Measurements from ENCODE around the gene SELP. TPM values are rescaled to one million over a fixed set of nuclear protein-coding genes. Genes with fewer than 3 reads are reported as not detected.

The SELP gene
- total and polyA plus RNA-seq, 7 donors = 1.1 to 3.9 (median 1.3) TPM

DNA sequence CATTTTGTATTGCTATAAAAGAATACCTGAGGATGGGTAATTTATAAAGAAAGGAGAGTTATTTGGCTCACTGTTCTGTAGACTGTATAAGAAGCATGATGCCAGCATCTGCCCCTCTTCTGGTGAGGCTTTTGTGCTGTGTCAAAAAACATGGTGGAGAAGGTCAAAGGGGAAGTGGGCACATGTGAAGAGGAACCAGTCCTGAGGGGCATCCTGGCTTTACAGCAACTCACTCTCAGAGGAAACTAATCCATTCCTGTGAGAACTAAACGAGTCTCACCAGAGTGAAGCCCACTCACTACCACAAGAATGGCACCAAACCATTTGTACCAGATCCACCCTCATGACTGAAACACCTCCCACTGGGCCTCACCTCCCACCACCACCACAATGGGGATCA, 18.8 kb upstream of the SELP start:
- Histone ChIP-seq H3K36me3 (ENCODE audit: insufficient read depth in 1 of 2, low read depth in 1 of 2) (no peaks in the 10 kb centered on the region), H3K27ac (no peak overlapping the region), H3K27me3 (ENCODE audit: insufficient read depth in 3 of 3, low read length in 2 of 3) (no peaks in the 10 kb centered on the region), H3K9me3 (no peaks in the 10 kb centered on the region), H3K4me3 (no peak overlapping the region), H3K4me1 (no peaks in the 10 kb centered on the region)
- intact Hi-C loops (cut with DNase I) = no loop called here
- 50 to 62% (median 51%) methylated on average over 1 of the region's 1 CpG for WGBS, 3 donors
- TF ChIP-seq, protein P1, sequence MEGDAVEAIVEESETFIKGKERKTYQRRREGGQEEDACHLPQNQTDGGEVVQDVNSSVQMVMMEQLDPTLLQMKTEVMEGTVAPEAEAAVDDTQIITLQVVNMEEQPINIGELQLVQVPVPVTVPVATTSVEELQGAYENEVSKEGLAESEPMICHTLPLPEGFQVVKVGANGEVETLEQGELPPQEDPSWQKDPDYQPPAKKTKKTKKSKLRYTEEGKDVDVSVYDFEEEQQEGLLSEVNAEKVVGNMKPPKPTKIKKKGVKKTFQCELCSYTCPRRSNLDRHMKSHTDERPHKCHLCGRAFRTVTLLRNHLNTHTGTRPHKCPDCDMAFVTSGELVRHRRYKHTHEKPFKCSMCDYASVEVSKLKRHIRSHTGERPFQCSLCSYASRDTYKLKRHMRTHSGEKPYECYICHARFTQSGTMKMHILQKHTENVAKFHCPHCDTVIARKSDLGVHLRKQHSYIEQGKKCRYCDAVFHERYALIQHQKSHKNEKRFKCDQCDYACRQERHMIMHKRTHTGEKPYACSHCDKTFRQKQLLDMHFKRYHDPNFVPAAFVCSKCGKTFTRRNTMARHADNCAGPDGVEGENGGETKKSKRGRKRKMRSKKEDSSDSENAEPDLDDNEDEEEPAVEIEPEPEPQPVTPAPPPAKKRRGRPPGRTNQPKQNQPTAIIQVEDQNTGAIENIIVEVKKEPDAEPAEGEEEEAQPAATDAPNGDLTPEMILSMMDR (IDR thresholded peaks at IDR 0.05) = no peak
- ATAC-seq (no peak), DNase-seq (no peak)

DNA sequence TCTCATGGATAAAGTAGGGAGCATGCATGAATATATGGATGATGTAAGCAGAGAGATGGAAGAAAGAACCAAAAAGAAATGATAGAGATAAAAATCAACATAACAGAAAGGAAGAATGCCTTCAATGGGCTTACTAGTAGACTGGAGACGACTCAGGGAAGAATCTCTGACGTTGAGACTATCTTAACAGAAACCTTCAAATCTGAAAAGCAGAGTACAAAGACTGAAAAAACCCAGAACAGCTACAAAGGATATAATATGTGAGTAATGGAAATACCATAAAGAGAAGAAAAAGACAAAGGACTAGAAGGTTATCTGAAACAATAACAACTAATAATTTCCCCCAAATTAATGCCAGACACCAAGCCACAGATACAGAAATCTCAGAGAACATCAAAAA, 18.3 kb upstream of the SELP start:
- TF ChIP-seq, protein P1 (IDR thresholded peaks at IDR 0.05) = no peak
- 62 to 90% (median 69%) methylated on average over 2 of the region's 2 CpGs for WGBS, 3 donors
- ATAC-seq (no peak), DNase-seq (no peak)
- H3K4me1 ChIP-seq = no peaks in the 10 kb centered on the region
- H3K27me3 ChIP-seq (ENCODE audit: insufficient read depth in 3 of 3, low read length in 2 of 3) = no peaks in the 10 kb centered on the region
- no peaks in the 10 kb centered on the region for H3K9me3 ChIP-seq
- H3K4me3 ChIP-seq = no peak overlapping the region
- H3K36me3 ChIP-seq (ENCODE audit: insufficient read depth in 1 of 2, low read depth in 1 of 2) = no peaks in the 10 kb centered on the region
- intact Hi-C loops (cut with DNase I) = no loop called here
- no peak overlapping the region for H3K27ac ChIP-seq

DNA sequence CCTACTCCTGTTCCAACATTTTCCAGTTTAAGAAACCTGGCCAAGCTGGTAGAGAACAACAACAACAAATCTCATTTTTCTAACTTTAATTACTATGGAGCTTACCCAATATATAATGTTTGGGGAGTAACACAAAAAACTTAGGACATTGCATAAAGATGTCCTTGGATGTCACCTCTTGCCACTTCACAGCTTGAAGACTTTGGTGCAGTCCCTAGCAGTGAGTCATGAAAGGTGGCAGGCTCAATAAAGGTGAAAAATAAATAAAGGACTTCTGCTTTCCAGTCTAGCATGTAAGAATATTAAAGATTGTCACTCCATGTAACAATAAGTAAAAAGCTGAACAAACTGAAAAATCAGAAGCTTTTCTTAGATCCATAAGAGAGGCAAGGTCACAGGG, 17.6 kb upstream of the SELP start:
- H3K36me3 ChIP-seq (ENCODE audit: insufficient read depth in 1 of 2, low read depth in 1 of 2) = no peaks in the 10 kb centered on the region
- H3K27ac ChIP-seq = no peak overlapping the region
- TF ChIP-seq, protein P1 (IDR thresholded peaks at IDR 0.05) = no peak
- H3K4me3 ChIP-seq = no peak overlapping the region
- intact Hi-C loops (cut with DNase I) = no loop called here
- no peaks in the 10 kb centered on the region for H3K9me3 ChIP-seq
- DNase-seq = no peak
- ATAC-seq = no peak
- no peaks in the 10 kb centered on the region for H3K27me3 ChIP-seq (ENCODE audit: insufficient read depth in 3 of 3, low read length in 2 of 3)
- H3K4me1 ChIP-seq = no peaks in the 10 kb centered on the region

DNA sequence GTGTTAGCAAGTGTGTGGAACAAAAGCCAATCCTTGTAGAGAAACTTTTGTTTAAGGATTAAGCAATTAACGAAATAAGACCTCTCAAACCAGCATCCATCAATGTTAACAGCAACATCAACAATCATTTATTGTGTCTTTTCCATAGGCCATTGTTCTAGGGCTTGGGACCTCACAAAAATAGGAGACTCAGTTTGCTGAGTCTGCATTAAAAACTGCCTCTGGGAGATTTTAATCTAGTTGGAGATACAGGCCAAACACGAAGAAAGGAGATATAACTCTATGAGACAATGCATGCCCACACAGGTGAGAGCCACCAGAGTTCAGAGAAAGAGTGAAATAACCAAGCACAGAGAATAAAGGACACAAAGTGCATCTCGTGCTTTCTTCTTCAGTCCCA, 14.4 kb upstream of the SELP start:
- no peak for ATAC-seq
- DNase-seq = no peak
- Histone ChIP-seq H3K9me3 (no peaks in the 10 kb centered on the region), H3K27me3 (ENCODE audit: insufficient read depth in 3 of 3, low read length in 2 of 3) (peaks cover 0 to 3% (median 0%) of the 10 kb centered on the region in 3 donors), H3K4me3 (no peak overlapping the region), H3K36me3 (ENCODE audit: insufficient read depth in 1 of 2, low read depth in 1 of 2) (no peaks in the 10 kb centered on the region), H3K4me1 (no peaks in the 10 kb centered on the region), H3K27ac (no peak overlapping the region)
- 61 to 78% (median 68%) methylated on average over 3 of the region's 3 CpGs for WGBS, 3 donors
- TF ChIP-seq, protein P1 (IDR thresholded peaks at IDR 0.05) = no peak
- intact Hi-C loops (cut with DNase I) = no loop called here

DNA sequence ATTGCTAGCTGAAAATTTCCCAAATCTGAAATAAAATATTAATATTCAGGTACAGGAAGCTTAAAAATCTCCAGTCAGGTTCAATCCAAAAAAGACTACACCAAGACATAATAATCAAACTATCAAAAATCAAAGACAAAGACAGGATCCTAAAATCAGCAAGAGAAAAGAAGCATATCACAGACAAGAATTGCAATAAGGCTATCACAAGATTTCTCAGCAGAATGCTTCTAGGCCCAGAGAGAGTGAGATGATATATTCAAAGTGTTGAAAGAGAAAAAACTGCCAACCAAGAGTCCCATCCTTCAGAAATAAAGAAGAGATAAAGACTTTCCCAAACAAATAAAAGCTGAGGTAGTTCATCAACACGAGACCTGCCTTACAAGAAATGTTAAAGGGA, 5.0 kb upstream of the SELP start:
- peaks cover 24% of the 10 kb centered on the region for H3K9me3 ChIP-seq
- ATAC-seq (no peak), DNase-seq (no peak)
- H3K4me3 ChIP-seq = no peak overlapping the region
- no peaks in the 10 kb centered on the region for H3K4me1 ChIP-seq
- WGBS, 3 donors = 58 to 78% (median 59%) methylated on average over 1 of the region's 1 CpG
- no peaks in the 10 kb centered on the region for H3K36me3 ChIP-seq (ENCODE audit: insufficient read depth in 1 of 2, low read depth in 1 of 2)
- intact Hi-C loops (cut with DNase I) = no loop called here
- no peak overlapping the region for H3K27ac ChIP-seq
- no peaks in the 10 kb centered on the region for H3K27me3 ChIP-seq (ENCODE audit: insufficient read depth in 3 of 3, low read length in 2 of 3)
- TF ChIP-seq, protein P1 (IDR thresholded peaks at IDR 0.05) = no peak
